UCSD-AML1 (cell line): Measurements from ENCODE around the gene PPP1R14D.

Experiments
- DNase-seq: peaks from one replicate; lab custom pipeline; 2025; ENCODE audit not compliant: unreplicated experiment; lab: John Stamatoyannopoulos, UW

Gene PPP1R14D

DNA sequence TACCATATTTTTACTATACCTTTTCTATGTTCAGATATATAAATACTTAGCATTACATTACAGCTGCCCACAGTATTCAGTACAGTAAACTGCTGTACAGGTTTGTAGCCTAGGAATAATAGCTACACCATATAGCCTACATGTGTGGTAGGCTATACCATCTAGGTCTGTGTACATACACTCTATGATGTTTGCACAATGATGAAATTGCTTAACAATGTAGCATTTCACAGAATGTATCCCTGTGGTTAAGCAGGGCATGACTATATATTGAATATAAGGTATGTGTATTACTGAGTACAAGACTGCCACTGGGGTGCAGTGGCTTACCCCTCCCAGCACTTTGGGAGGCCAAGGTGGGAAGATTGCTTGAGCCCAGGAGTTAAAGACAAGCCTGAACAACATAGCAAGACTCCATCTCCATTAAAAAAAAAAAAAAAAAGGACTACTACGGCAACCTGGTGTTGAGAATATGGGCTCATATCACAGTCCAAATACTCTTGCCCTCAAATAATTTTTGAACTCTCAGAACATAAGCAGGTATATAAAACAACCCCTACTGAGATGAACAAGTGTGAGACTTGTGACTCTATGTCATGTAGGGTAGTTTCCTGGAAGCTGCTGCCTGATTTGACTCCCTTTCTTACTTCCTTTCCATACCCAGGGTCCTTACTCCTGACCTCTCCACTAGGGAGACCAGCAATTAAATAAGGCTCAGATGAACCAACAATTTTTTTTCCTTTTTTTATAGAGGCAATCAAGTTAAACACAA is 4.8 kb downstream of the PPP1R14D start:
- no peak for DNase-seq

- DNase-seq, result no peak
Measured at GRCh38 chr15:40821195-40821594, 7.3 kb downstream of the PPP1R14D start.

GRCh38 chr15:40819048-40819447 is 9.5 kb downstream of the PPP1R14D start:
- DNase-seq, result no peak

DNA sequence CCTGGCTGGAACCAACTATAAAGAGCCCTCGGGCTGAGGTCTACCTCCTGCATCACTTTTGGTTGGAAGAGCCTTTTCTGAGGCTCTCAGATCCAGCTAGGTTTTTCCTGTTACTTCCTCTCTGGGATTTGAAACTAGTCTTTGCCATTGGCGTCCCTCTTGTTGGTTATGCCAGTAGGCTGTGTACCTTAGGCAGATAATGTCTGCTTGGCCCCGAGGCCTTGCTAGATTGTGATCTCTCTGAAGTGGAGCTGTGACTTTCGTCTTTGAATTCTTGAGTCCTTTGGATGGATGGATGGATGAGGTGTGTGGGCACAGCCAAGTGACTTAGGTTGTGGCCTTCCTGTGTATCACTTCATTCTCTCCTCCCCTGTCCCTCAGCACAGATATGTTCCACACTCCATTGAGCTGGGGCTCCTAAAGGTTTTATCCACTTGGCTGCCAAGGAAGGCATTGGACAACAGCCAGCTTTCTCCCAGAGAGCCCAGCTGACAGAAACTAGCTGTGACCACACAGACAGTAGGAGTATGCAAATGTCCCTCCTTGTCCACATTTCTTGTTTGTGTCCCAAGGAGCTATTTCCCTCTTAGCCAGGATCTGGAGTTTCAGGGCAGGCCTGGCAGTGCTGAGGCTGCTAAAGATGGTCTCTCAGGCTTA is 13.3 kb downstream of the PPP1R14D start:
- no peak for DNase-seq

- no peak for DNase-seq
Measured at GRCh38 chr15:40812721-40813425, 15.6 kb downstream of the PPP1R14D start.

DNA sequence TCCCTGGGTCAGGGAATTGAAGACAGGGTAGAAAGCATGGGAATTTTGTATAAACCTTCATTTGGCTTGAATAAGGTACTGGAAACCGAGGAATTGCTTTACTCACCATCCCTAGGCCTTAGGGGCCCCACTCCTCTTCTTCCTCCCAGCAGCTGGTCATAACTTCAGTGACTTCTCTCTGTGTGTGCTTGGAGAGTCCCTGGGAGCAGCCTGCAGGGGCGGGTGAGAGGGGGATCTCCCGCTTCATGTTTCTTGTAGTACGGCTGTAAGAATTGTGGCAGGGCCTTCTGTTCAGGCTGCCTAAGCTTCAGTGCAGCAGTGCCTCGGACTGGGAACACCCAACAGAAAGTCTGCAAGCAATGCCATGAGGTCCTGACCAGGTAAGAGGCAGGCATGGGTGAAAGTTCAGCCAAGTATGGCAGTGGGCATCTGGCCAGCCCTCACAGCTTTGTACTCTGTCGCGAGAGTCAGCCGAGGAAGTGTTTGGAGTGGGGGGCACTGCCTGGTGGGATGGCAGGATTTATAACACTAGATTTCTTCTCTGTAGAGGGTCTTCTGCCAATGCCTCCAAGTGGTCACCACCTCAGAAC is 19.6 kb downstream of the PPP1R14D start:
- no peak for DNase-seq

GRCh38 chr15:40807888-40808461 is 20.5 kb downstream of the PPP1R14D start:
- peak; percentile 27 for DNase-seq

DNA sequence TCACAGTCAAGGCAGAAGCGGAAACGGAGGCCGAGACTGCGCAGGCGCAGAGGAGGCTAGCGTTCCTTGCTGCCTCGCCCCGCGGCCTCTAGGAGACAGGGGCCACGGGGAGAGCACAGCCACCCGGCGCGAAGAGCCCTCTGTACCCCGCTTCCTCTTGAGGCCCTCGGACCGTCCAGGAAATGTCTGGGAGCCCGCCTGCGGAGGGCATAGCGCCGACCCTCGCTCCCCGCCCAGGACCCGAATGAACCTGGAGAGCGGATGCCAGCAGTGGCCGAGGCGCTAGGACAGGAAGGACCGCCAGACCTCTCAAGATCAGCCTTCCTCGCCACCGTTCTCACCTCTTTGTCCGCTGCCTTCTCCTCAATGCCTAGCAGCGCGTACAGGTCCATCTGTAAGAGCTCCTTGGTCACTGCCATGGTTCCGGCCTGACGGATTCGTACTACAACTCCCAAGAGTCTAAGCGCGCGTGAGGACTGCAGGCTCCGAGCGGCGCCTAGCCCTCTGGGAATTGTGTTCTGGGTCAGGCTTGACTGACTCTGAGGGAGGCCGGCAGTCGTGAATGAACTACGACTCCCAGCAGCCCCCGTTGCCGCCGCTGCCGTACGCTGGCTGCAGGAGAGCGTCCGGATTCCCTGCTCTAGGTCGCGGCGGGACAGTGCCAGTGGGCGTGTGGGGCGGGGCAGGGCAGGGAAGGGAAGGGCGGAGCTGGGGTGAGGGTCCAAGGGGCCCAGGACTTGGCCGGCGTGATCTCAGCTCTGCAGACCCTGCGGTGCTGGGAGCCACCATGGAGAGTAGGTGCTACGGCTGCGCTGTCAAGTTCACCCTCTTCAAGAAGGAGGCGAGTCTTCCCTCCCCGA is 21.2 kb downstream of the PPP1R14D start, which contains the start of the genes DNAJC17 and ZFYVE19:
DNAJC17 (minus strand) TSS at position 446 of the 860 bp plus-strand sequence; CDS start at position 419, 27 bp downstream.
ZFYVE19 (plus strand) TSS at position 62 of the 860 bp plus-strand sequence; CDS start at position 563, 501 bp downstream.
- DNase-seq, result peak; percentile 95

DNA sequence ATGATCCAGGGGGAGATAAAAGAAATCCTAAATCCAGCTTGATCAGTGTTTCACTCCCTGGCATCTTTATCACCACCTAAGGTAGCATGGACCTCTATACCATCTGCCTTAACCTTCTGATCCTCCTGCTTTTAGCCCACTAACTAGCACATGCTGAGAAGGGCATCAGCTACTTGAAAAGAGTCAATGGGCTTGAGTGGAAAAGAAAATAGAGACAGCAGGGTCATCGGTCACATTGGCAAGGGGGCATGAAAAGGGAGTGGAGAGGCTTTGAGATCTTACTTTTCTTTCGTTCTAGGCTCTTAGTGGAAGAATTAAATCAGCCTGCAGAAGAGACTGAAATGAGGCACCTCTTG is 21.9 kb downstream of the PPP1R14D start:
- DNase-seq, result no peak

DNA sequence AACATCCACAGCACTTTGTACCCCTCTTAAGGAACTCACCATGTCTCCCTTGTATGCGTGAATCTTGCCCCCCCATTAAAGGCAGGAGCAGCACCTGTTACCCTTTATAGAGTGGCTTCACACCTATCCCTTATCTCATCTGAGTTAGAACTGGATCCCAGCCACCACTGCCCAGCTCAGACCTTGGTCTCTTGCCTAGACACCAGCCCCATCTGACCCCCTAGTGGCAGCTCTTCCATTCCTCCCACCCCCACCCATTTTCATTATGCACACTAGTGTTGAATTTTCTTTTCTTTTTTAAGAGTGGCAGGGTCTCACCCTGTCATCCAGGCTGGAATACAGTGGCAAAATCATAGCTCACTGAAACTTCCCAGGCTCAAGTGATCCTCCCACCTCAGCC is 24.8 kb downstream of the PPP1R14D start:
- DNase-seq, result no peak

GRCh38 chr15:40803076-40803475 is 25.4 kb downstream of the PPP1R14D start:
- DNase-seq, result no peak

- DNase-seq, result no peak
Measured at GRCh38 chr15:40799523-40799922, 29.0 kb downstream of the PPP1R14D start.

GRCh38 chr15:40796512-40796911 is 32.0 kb downstream of the PPP1R14D start:
- DNase-seq, result no peak

- DNase-seq, result no peak
Measured at GRCh38 chr15:40796041-40796440, 32.5 kb downstream of the PPP1R14D start.

DNA sequence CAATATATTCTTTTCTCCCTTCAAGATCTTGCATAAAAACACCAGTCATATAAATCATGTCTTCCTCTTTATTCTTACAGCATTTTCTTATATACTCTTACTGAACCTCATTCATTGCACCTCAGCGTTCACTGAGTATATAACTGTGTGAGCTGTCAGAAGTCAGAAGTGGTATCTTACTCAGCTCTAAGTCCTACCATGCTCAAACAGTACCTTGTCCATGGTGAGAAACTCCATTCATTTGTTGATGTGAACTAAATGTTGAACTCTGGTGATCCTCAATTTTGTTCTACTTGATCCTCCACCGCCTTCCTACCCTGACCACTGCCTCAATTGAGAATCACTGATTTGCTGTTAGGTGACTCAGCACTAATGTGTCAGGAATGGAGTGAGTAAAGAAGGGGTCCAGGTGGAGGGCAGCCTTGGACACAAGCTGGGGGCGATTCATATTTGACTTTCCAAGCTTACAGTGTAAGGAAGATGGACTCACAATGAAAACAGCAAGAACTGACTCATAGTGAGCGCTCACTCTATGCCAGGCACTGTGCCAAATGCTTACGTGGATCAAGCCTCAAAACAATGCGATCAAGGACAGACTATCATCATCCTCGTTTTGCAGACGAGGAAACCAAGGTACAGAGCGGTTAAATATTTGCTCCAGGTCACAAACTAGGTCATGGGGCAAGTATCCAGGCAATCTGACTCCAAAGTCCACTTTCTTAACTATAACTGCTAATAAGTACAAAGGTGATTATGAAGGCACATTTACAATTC is 35.1 kb downstream of the PPP1R14D start:
- no peak for DNase-seq

- DNase-seq, result no peak
Measured at GRCh38 chr15:40792394-40792793, 36.1 kb downstream of the PPP1R14D start.

GRCh38 chr15:40790718-40791117 is 37.8 kb downstream of the PPP1R14D start:
- DNase-seq, result no peak

DNA sequence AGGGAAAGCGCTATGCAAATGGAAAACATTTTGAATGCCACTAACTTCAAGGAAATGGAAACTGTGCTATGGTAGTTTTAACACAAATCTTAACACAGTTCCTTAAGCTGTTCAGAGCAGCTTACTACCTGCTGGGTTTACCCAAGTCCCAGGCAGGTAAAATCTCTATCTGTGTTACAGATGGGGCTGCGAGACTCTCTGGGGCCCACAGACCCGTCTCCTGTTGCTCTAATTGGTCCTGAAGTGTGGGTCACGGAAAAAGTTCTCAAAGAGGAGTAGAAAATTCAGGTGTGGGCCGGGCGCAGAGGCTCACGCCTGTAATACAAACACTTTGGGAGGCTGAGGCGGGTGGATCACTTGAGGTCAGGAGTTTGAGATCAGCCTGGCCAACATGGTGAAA is 38.5 kb downstream of the PPP1R14D start:
- no peak for DNase-seq

GRCh38 chr15:40789119-40789518 is 39.4 kb downstream of the PPP1R14D start:
- DNase-seq, result peak; percentile 29
